IPS-18a (cell line): ENCODE results near the gene RFFL.

ENCODE experiments used
- H3K27ac ChIP-seq: one replicate; pipeline ENCODE4 v1.5.1; 2013; ENCODE audit warnings: low read length
- H3K27me3 ChIP-seq: one replicate; pipeline ENCODE4 v1.6.1; 2013; ENCODE audit warnings: mild to moderate bottlenecking, low read length; ENCODE audit not compliant: control insufficient read depth, insufficient read depth
- H3K36me3 ChIP-seq: one replicate; pipeline ENCODE4 v1.6.1; 2013; ENCODE audit warnings: low read depth, low read length; ENCODE audit not compliant: control insufficient read depth
- H3K4me1 ChIP-seq: one replicate; pipeline ENCODE4 v1.6.1; 2013; ENCODE audit warnings: low read depth, low read length; ENCODE audit not compliant: control insufficient read depth
- H3K4me3 ChIP-seq: one replicate; pipeline ENCODE4 v1.5.1; 2013; ENCODE audit warnings: low read length
- H3K9ac ChIP-seq: one replicate; pipeline ENCODE4 v1.6.1; 2013; ENCODE audit warnings: mild to moderate bottlenecking, low read length, moderate library complexity
- H3K9me3 ChIP-seq: one replicate; pipeline ENCODE4 v1.6.1; 2013; ENCODE audit warnings: low read depth, low read length; ENCODE audit not compliant: control insufficient read depth

The RFFL gene

GRCh38 chr17:35089586-35090296 is 26.2 kb upstream of the RFFL start:
- H3K27me3 ChIP-seq: peaks cover 11% of the 10 kb centered on the region
- peak overlapping the region; percentile 45 for H3K9ac ChIP-seq
- H3K4me1 ChIP-seq: peaks cover 29% of the 10 kb centered on the region
- peak overlapping the region; percentile 39 for H3K4me3 ChIP-seq
- no peaks in the 10 kb centered on the region for H3K36me3 ChIP-seq
- peak overlapping the region; percentile 54 for H3K27ac ChIP-seq
- H3K9me3 ChIP-seq: no peaks in the 10 kb centered on the region

GRCh38 chr17:35088881-35089585 is 25.5 kb upstream of the RFFL start:
- Histone ChIP-seq H3K4me1 (peaks cover 29% of the 10 kb centered on the region), H3K36me3 (no peaks in the 10 kb centered on the region), H3K27me3 (peaks cover 11% of the 10 kb centered on the region), H3K27ac (no peak overlapping the region), H3K4me3 (peak overlapping the region; percentile 82), H3K9ac (peak overlapping the region; percentile 57), H3K9me3 (no peaks in the 10 kb centered on the region)

GRCh38 chr17:35088356-35088880 is 24.9 kb upstream of the RFFL start:
- H3K4me1 ChIP-seq: peaks cover 29% of the 10 kb centered on the region
- peaks cover 11% of the 10 kb centered on the region for H3K27me3 ChIP-seq
- H3K9ac ChIP-seq: peak overlapping the region; percentile 57
- H3K27ac ChIP-seq: no peak overlapping the region
- no peaks in the 10 kb centered on the region for H3K9me3 ChIP-seq
- peak overlapping the region; percentile 82 for H3K4me3 ChIP-seq
- no peaks in the 10 kb centered on the region for H3K36me3 ChIP-seq

- Histone ChIP-seq H3K27ac (no peak overlapping the region), H3K36me3 (no peaks in the 10 kb centered on the region), H3K4me3 (peak overlapping the region; percentile 82), H3K27me3 (peaks cover 11% of the 10 kb centered on the region), H3K4me1 (peaks cover 33% of the 10 kb centered on the region), H3K9ac (peak overlapping the region; percentile 57), H3K9me3 (no peaks in the 10 kb centered on the region)
Observed at GRCh38 chr17:35087731-35088355, 24.3 kb upstream of the RFFL start.

- Histone ChIP-seq H3K27me3 (peaks cover 11% of the 10 kb centered on the region), H3K9ac (no peak overlapping the region), H3K4me1 (peaks cover 41% of the 10 kb centered on the region), H3K9me3 (no peaks in the 10 kb centered on the region), H3K4me3 (no peak overlapping the region), H3K27ac (no peak overlapping the region), H3K36me3 (no peaks in the 10 kb centered on the region)
Observed at GRCh38 chr17:35086931-35087573, 23.5 kb upstream of the RFFL start.

- no peak overlapping the region for H3K4me3 ChIP-seq
- H3K4me1 ChIP-seq: peaks cover 42% of the 10 kb centered on the region
- H3K27me3 ChIP-seq: peaks cover 11% of the 10 kb centered on the region
- no peaks in the 10 kb centered on the region for H3K9me3 ChIP-seq
- H3K9ac ChIP-seq: no peak overlapping the region
- no peaks in the 10 kb centered on the region for H3K36me3 ChIP-seq
- no peak overlapping the region for H3K27ac ChIP-seq
Observed at GRCh38 chr17:35086164-35086563, 22.7 kb upstream of the RFFL start.

GRCh38 chr17:35084987-35085386 is 21.5 kb upstream of the RFFL start:
- Histone ChIP-seq H3K27me3 (peaks cover 11% of the 10 kb centered on the region), H3K36me3 (no peaks in the 10 kb centered on the region), H3K4me1 (peaks cover 49% of the 10 kb centered on the region), H3K27ac (no peak overlapping the region), H3K4me3 (no peak overlapping the region), H3K9ac (no peak overlapping the region), H3K9me3 (no peaks in the 10 kb centered on the region)

- Histone ChIP-seq H3K9ac (no peak overlapping the region), H3K27me3 (peaks cover 8% of the 10 kb centered on the region), H3K9me3 (no peaks in the 10 kb centered on the region), H3K4me3 (no peak overlapping the region), H3K36me3 (no peaks in the 10 kb centered on the region), H3K27ac (no peak overlapping the region), H3K4me1 (peaks cover 45% of the 10 kb centered on the region)
Observed at GRCh38 chr17:35083071-35083470, 19.6 kb upstream of the RFFL start.

- Histone ChIP-seq H3K9ac (no peak overlapping the region), H3K4me3 (no peak overlapping the region), H3K9me3 (no peaks in the 10 kb centered on the region), H3K36me3 (no peaks in the 10 kb centered on the region), H3K27me3 (no peaks in the 10 kb centered on the region), H3K27ac (no peak overlapping the region), H3K4me1 (peaks cover 36% of the 10 kb centered on the region)
Observed at GRCh38 chr17:35082073-35082657, 18.7 kb upstream of the RFFL start.

- no peak overlapping the region for H3K4me3 ChIP-seq
- H3K4me1 ChIP-seq: peaks cover 31% of the 10 kb centered on the region
- H3K36me3 ChIP-seq: no peaks in the 10 kb centered on the region
- H3K27me3 ChIP-seq: no peaks in the 10 kb centered on the region
- no peak overlapping the region for H3K9ac ChIP-seq
- no peaks in the 10 kb centered on the region for H3K9me3 ChIP-seq
- no peak overlapping the region for H3K27ac ChIP-seq
Observed at GRCh38 chr17:35081638-35082037, 18.1 kb upstream of the RFFL start.

GRCh38 chr17:35080536-35080935 is 17.0 kb upstream of the RFFL start:
- H3K36me3 ChIP-seq: no peaks in the 10 kb centered on the region
- H3K4me1 ChIP-seq: peaks cover 27% of the 10 kb centered on the region
- H3K4me3 ChIP-seq: no peak overlapping the region
- no peak overlapping the region for H3K27ac ChIP-seq
- H3K9ac ChIP-seq: no peak overlapping the region
- no peaks in the 10 kb centered on the region for H3K9me3 ChIP-seq
- H3K27me3 ChIP-seq: no peaks in the 10 kb centered on the region
